Mucosa of rectum (tissue), 2 donors: ENCODE results near the gene USP37.

Experiments
- H3K27ac ChIP-seq, 2 donors: one replicate each; pipeline ENCODE4 v1.7.0; 2013; ENCODE audit warnings: inconsistent platforms in 2 of 2, low read depth in 2 of 2, low read length in 2 of 2
- H3K27me3 ChIP-seq, 2 donors: one replicate each; pipeline ENCODE4 v1.7.0; 2013; ENCODE audit warnings: low read length in 2 of 2; ENCODE audit not compliant: control insufficient read depth in 2 of 2, insufficient read depth in 2 of 2
- H3K36me3 ChIP-seq, 2 donors: one replicate each; pipeline ENCODE4 v1.7.0; 2013; ENCODE audit warnings: low read length in 2 of 2; ENCODE audit not compliant: control insufficient read depth in 2 of 2, insufficient read depth in 2 of 2
- H3K4me1 ChIP-seq, 2 donors: one replicate each; pipeline ENCODE4 v1.7.0; 2013; ENCODE audit warnings: low read length in 2 of 2, mild to moderate bottlenecking in 1 of 2; ENCODE audit not compliant: control insufficient read depth in 2 of 2, insufficient read depth in 2 of 2
- H3K4me3 ChIP-seq, 2 donors: one replicate each; pipeline ENCODE4 v1.7.0; 2013; ENCODE audit warnings: low read length in 2 of 2
- H3K9ac ChIP-seq, 2 donors: one replicate each; pipeline ENCODE4 v1.7.0; 2013; ENCODE audit warnings: low read length in 2 of 2, low read depth in 1 of 2, mild to moderate bottlenecking in 1 of 2
- H3K9me3 ChIP-seq, 2 donors: one replicate each; pipeline ENCODE4 v1.7.0; 2013; ENCODE audit warnings: low read length in 2 of 2; ENCODE audit not compliant: control insufficient read depth in 2 of 2
- donor health status: healthy.
- donor health status: Normal muscosa, but diverticular disease.

USP37 gene, protein sequence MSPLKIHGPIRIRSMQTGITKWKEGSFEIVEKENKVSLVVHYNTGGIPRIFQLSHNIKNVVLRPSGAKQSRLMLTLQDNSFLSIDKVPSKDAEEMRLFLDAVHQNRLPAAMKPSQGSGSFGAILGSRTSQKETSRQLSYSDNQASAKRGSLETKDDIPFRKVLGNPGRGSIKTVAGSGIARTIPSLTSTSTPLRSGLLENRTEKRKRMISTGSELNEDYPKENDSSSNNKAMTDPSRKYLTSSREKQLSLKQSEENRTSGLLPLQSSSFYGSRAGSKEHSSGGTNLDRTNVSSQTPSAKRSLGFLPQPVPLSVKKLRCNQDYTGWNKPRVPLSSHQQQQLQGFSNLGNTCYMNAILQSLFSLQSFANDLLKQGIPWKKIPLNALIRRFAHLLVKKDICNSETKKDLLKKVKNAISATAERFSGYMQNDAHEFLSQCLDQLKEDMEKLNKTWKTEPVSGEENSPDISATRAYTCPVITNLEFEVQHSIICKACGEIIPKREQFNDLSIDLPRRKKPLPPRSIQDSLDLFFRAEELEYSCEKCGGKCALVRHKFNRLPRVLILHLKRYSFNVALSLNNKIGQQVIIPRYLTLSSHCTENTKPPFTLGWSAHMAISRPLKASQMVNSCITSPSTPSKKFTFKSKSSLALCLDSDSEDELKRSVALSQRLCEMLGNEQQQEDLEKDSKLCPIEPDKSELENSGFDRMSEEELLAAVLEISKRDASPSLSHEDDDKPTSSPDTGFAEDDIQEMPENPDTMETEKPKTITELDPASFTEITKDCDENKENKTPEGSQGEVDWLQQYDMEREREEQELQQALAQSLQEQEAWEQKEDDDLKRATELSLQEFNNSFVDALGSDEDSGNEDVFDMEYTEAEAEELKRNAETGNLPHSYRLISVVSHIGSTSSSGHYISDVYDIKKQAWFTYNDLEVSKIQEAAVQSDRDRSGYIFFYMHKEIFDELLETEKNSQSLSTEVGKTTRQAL

DNA sequence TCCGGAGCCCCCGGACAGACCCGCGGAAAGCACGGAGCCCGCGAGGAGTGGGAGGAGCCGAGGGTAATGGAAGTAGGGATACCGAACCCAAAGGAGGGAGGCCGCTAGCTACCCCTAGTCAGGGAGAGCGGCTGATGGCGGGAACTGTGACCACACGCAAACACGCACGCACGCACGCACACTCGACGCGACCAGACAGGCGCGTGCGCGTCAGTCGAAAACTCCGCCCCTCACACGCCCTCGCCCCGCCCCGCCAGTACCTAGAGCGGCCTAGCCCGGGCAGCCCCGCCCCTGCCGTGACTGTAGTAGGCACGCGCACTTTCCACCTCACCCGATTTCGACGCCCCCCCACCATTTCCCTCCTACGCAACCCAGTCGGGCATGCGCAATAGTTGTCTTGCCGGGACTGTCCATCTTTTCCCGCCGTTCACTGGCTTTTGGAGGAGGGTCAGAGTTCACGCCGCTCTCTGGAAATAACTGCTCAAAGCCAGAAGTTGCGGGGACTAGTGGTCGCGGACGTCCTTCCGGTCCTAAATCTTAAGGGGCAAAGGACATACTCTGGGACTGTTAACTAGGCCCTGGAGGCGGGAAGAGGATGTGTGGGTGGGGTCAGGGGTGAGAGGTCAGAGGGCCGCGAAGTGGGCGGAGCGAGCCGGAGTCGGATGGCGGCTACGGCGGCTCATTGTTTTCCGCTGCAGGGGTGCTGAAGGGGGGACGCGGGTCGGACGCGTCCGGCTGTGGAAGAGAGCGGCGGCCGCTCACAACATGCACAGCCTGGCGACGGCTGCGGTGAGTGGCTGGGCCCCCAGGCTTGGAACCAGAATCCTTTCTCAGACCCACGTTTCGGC, at the start of gene USP37, which contains the start of gene CNOT9:
TSS of gene USP37 (minus strand) at position 162 of the 848 bp plus-strand sequence. CDS start 9,698 bp downstream, outside the sequence.
TSS of gene CNOT9 (plus strand) at position 650 of the 848 bp plus-strand sequence. CDS start at position 766, 116 bp downstream.
- peaks cover 3 to 5% of the 10 kb centered on the region in 2 donors for H3K36me3 ChIP-seq
- H3K9ac ChIP-seq, result peak within 1 kb of the TSS; percentile 88
- no peaks in the 10 kb centered on the region for H3K27me3 ChIP-seq
- H3K4me3 ChIP-seq, result peak within 1 kb of the TSS; percentile 86 to 94
- H3K27ac ChIP-seq, result peak within 1 kb of the TSS; percentile 92 to 96
- peaks cover 23 to 28% of the 10 kb centered on the region in 2 donors for H3K4me1 ChIP-seq
- no peaks in the 10 kb centered on the region for H3K9me3 ChIP-seq

DNA sequence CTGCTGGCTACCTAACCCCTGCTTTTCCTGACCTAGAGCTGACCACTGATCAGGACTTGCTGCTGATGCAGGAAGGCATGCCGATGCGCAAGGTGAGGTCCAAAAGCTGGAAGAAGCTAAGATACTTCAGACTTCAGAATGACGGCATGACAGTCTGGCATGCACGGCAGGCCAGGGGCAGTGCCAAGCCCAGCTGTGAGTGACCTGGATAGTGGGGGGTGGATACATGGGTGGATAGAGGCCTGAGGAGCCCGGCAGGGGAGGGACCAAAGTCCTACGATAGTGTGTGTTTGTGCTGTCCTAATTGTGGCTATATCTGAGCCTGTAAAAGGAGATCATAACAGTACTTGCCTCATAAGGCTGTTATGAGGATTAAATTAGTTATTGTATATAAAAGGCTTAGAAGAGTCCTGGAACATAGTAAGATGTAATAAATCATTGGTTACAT, 47.7 kb upstream of the USP37 start:
- Histone ChIP-seq H3K4me1 (peaks cover 0 to 9% of the 10 kb centered on the region in 2 donors), H3K27ac (peak overlapping the region in 1 of 2 donors; percentile 12), H3K9ac (no peak overlapping the region), H3K4me3 (no peak overlapping the region), H3K36me3 (no peaks in the 10 kb centered on the region), H3K27me3 (no peaks in the 10 kb centered on the region), H3K9me3 (no peaks in the 10 kb centered on the region)

DNA sequence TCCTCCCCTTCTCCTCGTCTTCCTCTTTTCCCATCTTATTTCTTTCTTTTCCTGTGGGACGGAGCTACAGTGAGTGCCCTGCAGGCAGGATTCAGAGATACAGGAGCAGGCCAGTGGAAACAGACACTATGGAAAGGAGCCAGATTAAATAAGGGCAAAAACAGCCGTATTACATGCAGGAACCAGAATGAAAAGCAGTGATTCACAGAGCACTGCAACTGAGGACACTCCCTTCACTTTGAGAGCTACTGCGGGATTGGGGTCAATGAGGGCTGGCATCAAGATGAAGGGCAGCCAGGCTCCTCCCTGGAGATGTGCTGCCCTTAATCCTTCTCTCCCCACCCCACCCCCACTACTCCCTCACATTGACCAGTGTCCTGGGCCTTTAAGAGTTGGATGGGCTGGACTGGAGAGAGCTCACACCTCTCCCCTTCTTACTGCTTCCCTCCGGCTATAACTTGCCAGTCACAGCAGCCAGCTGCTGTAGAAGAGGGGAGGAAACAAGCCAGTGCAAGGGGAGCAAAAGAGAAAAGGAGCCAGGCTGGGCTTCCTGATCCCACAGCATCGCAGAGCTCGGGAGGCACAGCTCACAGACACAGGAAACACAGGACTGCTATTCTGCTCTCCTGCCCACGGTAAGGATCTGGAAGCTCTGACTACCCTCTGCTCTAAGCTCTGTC, 39.4 kb upstream of the USP37 start, which contains the start of gene PLCD4:
TSS of gene PLCD4 (plus strand) at position 464 of the 680 bp plus-strand sequence. CDS start 7,841 bp downstream, outside the sequence.
- Histone ChIP-seq H3K9ac (no peak within 1 kb of the TSS), H3K9me3 (no peaks in the 10 kb centered on the region), H3K27me3 (no peaks in the 10 kb centered on the region), H3K4me1 (peaks cover 0 to 4% of the 10 kb centered on the region in 2 donors), H3K27ac (no peak within 1 kb of the TSS), H3K4me3 (peak within 1 kb of the TSS in 1 of 2 donors; percentile 29), H3K36me3 (no peaks in the 10 kb centered on the region)

DNA sequence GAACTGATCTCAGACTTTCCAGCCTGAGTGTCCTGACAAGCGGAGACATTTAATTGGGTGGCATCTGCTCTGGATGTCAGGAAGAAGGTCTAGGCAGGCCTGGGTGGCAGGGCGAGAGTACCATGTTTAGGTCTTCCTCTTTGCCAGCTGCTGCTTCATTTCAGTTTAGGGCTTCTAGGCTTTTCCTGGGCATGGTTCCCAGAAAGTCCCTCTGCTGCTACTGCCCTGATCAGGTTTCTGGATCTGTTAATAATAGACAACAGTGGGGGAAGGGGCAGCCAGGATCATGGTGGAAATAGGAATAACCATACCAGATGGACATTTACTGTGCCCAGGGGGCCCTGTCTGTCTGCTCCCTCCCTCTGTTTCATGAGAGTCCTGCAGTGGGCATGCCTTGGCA, 37.3 kb upstream of the USP37 start:
- Histone ChIP-seq H3K27me3 (no peaks in the 10 kb centered on the region), H3K27ac (no peak overlapping the region), H3K4me1 (peaks cover 0 to 4% of the 10 kb centered on the region in 2 donors), H3K36me3 (no peaks in the 10 kb centered on the region), H3K9me3 (no peaks in the 10 kb centered on the region), H3K9ac (no peak overlapping the region), H3K4me3 (no peak overlapping the region)

DNA sequence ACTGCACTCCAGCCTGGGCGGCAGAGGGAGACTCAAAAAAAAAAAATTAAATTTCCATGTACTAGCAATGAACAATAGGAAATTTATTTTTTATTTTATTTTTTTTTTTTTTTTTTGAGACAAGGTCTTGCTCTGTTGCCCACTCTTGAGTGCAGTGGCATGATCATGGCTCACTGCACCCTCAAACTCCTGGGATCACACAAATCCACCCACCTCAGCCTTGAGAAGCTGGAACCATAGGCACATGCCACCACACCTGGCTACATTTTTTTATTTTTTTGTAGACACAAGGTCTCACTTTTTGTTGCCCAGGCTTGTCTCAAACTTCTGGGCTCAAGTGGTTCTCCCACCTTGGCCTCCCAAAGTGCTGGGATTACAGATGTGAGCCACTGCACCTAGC, 17.4 kb upstream of the USP37 start:
- no peak overlapping the region for H3K9ac ChIP-seq
- no peaks in the 10 kb centered on the region for H3K27me3 ChIP-seq
- H3K9me3 ChIP-seq, result no peaks in the 10 kb centered on the region
- H3K27ac ChIP-seq, result no peak overlapping the region
- H3K36me3 ChIP-seq, result peaks cover 41 to 54% of the 10 kb centered on the region in 2 donors
- no peaks in the 10 kb centered on the region for H3K4me1 ChIP-seq
- no peak overlapping the region for H3K4me3 ChIP-seq

DNA sequence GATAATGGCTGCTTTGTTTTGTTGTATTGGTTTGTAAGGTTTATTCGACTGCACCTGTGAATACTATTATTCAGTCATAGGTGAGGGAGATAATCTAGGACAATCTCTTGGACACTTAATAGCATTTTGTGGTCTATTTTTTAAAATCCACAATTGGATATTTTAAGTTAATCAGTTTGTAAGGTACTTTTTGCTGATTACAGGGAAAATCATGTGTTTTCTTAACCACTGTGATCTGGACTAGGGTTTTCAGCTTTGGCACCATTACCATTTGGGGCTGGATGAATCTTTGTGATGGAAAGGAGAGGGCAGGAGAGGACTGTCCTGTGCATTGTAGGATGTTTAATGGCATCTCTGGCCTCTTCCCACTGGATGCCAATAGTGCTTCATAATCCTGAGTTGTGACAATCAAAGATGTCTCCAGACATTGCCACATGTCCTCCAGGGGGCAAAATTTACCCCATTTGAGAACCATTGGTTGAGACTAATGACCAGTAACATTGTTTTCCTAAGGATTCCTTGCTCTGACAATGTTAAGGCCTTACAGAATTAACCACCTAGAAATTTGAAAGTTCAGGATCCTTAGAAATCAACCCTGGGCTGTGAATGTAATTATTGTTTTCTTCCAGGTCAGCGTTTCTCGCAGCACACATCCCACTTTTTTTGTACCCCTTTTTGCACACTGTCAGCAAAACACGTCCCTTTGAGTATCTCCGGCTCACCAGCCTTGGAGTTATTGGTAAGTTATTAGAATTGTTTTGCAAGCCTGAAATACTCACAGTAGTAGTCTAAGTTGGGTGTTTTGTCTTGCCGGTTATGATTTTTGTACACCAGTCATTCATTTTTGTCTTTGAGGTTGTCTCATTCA, 16.1 kb upstream of the USP37 start:
- Histone ChIP-seq H3K4me1 (no peaks in the 10 kb centered on the region), H3K36me3 (peaks cover 32 to 46% of the 10 kb centered on the region in 2 donors), H3K27ac (no peak overlapping the region), H3K4me3 (no peak overlapping the region), H3K9ac (no peak overlapping the region), H3K9me3 (no peaks in the 10 kb centered on the region), H3K27me3 (no peaks in the 10 kb centered on the region)

DNA sequence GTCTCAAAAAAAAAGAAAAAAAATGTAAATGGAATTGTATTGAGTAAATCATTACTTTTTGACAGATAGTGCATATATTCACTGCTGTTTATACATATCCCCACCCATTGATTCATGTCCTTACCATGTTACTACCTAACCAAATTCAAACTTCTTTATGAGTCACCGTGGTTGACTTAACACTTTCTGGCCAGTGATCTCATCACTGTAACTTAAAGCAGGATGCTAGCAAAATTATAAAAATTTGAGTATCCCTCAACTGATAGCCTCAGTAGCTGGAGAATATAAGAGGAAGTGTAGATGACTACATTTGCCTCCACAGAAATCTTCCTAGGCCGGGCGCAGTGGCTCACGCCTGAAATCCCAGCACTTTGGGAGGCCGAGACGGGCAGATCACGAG, 13.9 kb upstream of the USP37 start:
- H3K36me3 ChIP-seq, result peaks cover 32 to 39% of the 10 kb centered on the region in 2 donors
- H3K4me1 ChIP-seq, result no peaks in the 10 kb centered on the region
- no peaks in the 10 kb centered on the region for H3K9me3 ChIP-seq
- no peak overlapping the region for H3K9ac ChIP-seq
- H3K4me3 ChIP-seq, result no peak overlapping the region
- no peak overlapping the region for H3K27ac ChIP-seq
- no peaks in the 10 kb centered on the region for H3K27me3 ChIP-seq

DNA sequence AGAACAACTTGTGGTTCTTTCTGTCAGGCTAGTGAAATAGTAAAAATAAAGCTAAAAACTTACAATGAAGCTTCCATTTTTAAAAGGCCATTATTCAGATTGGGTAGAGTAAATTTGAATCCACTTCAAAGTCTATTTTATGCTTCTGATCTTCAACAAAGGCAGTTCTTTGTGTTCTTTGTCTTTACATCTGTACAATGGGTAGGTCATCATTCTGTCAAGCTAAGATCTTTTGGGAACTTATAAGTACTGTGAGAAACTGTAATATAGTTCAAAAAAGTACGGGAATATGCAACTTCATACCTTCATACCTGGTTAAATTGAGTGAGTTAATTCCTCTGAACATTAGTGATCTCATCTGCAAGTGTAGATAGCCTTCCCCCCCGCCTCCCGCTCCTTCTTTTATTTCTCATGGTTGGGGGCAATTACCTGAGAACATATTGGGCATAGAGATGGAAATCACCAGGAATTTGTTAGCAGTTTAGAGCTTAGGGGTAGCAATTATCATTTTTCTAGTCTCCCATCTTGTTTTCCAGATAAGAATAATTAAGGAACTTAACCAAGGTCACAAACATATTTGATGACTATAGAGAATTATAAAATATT, 10.2 kb upstream of the USP37 start:
- Histone ChIP-seq H3K9me3 (no peaks in the 10 kb centered on the region), H3K27ac (no peak overlapping the region), H3K36me3 (peaks cover 22 to 26% of the 10 kb centered on the region in 2 donors), H3K27me3 (no peaks in the 10 kb centered on the region), H3K4me1 (no peaks in the 10 kb centered on the region), H3K9ac (no peak overlapping the region), H3K4me3 (no peak overlapping the region)
